Activated CD4-positive, alpha-beta memory T cell treated with anti-CD3 and anti-CD28 coated beads for 36 hours (primary cell): ENCODE measurements around the gene ARHGEF12. TPM values are rescaled to one million over a fixed set of nuclear protein-coding genes. Genes with fewer than 3 reads are reported as not detected.

ENCODE experiments used
- CTCF ChIA-PET: fragments of 350-600 bp; sonication (Branson Sonifier 250); formaldehyde crosslinking; loops from one replicate; lab custom pipeline; 2021; ENCODE audit warnings: antibody characterized with exemption, inconsistent platforms; lab: Charles Lee
- POLR2A ChIA-PET: fragments of 350-600 bp; sonication (Branson Sonifier 250); formaldehyde crosslinking; loops from one replicate; lab custom pipeline; 2021; ENCODE audit warnings: antibody characterized with exemption; lab: Charles Lee
- DNase-seq: peaks from one replicate; pipeline ENCODE4 v3.0.0-alpha.2; 2020
- H3K27ac Mint-ChIP-seq: one replicate; pipeline ENCODE4 v1.8.0; 2021; ENCODE audit warnings: mixed read lengths
- H3K27me3 Mint-ChIP-seq: one replicate; pipeline ENCODE4 v1.8.0; 2021; ENCODE audit warnings: mixed read lengths
- H3K36me3 Mint-ChIP-seq: one replicate; pipeline ENCODE4 v1.8.0; 2021; ENCODE audit warnings: mixed read lengths
- H3K4me1 Mint-ChIP-seq: one replicate; pipeline ENCODE4 v1.8.0; 2021; ENCODE audit warnings: low read depth, mixed read lengths
- H3K4me3 Mint-ChIP-seq: one replicate; pipeline ENCODE4 v1.8.0; 2021; ENCODE audit warnings: mild to moderate bottlenecking, mixed read lengths
- H3K9me3 Mint-ChIP-seq: one replicate; pipeline ENCODE4 v1.8.0; 2021; ENCODE audit warnings: mixed read lengths
- intact Hi-C: fragments of 100-400 bp; cut with micrococcal nuclease; formaldehyde crosslinking; loops from one replicate; pipeline ENCODE4 v1.15.1; 2023
- total RNA-seq, 2 experiments: library from RNA; stranded (reverse); gene quantifications; one replicate each; pipeline ENCODE4 v1.2.3, GENCODE V29; 2021

ARHGEF12 gene
- total RNA-seq, 2 experiments from 2014 or later = 16.4 to 16.9 TPM

- no peak overlapping the region for H3K4me3 Mint-ChIP-seq
- no peaks in the 10 kb centered on the region for H3K4me1 Mint-ChIP-seq
- no peak for DNase-seq
- ChIA-PET POLR2A (no interaction called here), CTCF (interaction anchor here (1.0 kb wide), 1 partner anchor 88 kb away, joined by 4 read pairs; no protein-coding TSS in a partner anchor)
- no peak overlapping the region for H3K27ac Mint-ChIP-seq
- H3K27me3 Mint-ChIP-seq = peaks cover 19% of the 10 kb centered on the region
- intact Hi-C loops = no loop called here
- peaks cover 5% of the 10 kb centered on the region for H3K9me3 Mint-ChIP-seq
- H3K36me3 Mint-ChIP-seq = no peaks in the 10 kb centered on the region
Observed at GRCh38 chr11:120391292-120391691, 55.1 kb downstream of the ARHGEF12 start.

- Mint-ChIP-seq H3K9me3 (peaks cover 5% of the 10 kb centered on the region), H3K4me3 (no peak overlapping the region), H3K27ac (no peak overlapping the region), H3K27me3 (peaks cover 19% of the 10 kb centered on the region), H3K36me3 (no peaks in the 10 kb centered on the region), H3K4me1 (no peaks in the 10 kb centered on the region)
- ChIA-PET POLR2A (no interaction called here), CTCF (interaction anchor here (1.0 kb wide), 1 partner anchor 89 kb away, joined by 4 read pairs; no protein-coding TSS in a partner anchor)
- no peak for DNase-seq
- intact Hi-C loops = no loop called here
Observed at GRCh38 chr11:120391854-120392253, 55.6 kb downstream of the ARHGEF12 start.

- intact Hi-C loops = no loop called here
- ChIA-PET POLR2A (no interaction called here), CTCF (no interaction called here)
- no peaks in the 10 kb centered on the region for H3K36me3 Mint-ChIP-seq
- no peak overlapping the region for H3K27ac Mint-ChIP-seq
- no peak for DNase-seq
- no peaks in the 10 kb centered on the region for H3K4me1 Mint-ChIP-seq
- H3K4me3 Mint-ChIP-seq = no peak overlapping the region
- peaks cover 5% of the 10 kb centered on the region for H3K9me3 Mint-ChIP-seq
- H3K27me3 Mint-ChIP-seq = peaks cover 19% of the 10 kb centered on the region
Observed at GRCh38 chr11:120392314-120392713, 56.1 kb downstream of the ARHGEF12 start.

- Mint-ChIP-seq H3K4me3 (no peak overlapping the region), H3K27me3 (peaks cover 19% of the 10 kb centered on the region), H3K4me1 (no peaks in the 10 kb centered on the region), H3K27ac (no peak overlapping the region), H3K36me3 (no peaks in the 10 kb centered on the region), H3K9me3 (peaks cover 5% of the 10 kb centered on the region)
- ChIA-PET CTCF (no interaction called here), POLR2A (no interaction called here)
- intact Hi-C loops = no loop called here
- no peak for DNase-seq
Observed at GRCh38 chr11:120392793-120393192, 56.6 kb downstream of the ARHGEF12 start.

- Mint-ChIP-seq H3K4me1 (no peaks in the 10 kb centered on the region), H3K4me3 (no peak overlapping the region), H3K9me3 (peaks cover 5% of the 10 kb centered on the region), H3K27me3 (peaks cover 19% of the 10 kb centered on the region), H3K27ac (no peak overlapping the region), H3K36me3 (no peaks in the 10 kb centered on the region)
- intact Hi-C loops = no loop called here
- DNase-seq = no peak
- ChIA-PET CTCF (no interaction called here), POLR2A (no interaction called here)
Observed at GRCh38 chr11:120394119-120394518, 57.9 kb downstream of the ARHGEF12 start.

GRCh38 chr11:120395778-120396177, 59.6 kb downstream of the ARHGEF12 start:
- Mint-ChIP-seq H3K27me3 (peaks cover 13% of the 10 kb centered on the region), H3K27ac (no peak overlapping the region), H3K4me1 (no peaks in the 10 kb centered on the region), H3K9me3 (no peaks in the 10 kb centered on the region), H3K36me3 (no peaks in the 10 kb centered on the region), H3K4me3 (no peak overlapping the region)
- intact Hi-C loops = no loop called here
- ChIA-PET CTCF (interaction anchor here (0.8 kb wide), 1 partner anchor 61 kb away, joined by 3 read pairs; no protein-coding TSS in a partner anchor), POLR2A (no interaction called here)
- DNase-seq = no peak

- Mint-ChIP-seq H3K4me1 (no peaks in the 10 kb centered on the region), H3K4me3 (no peak overlapping the region), H3K27me3 (peaks cover 14% of the 10 kb centered on the region), H3K36me3 (no peaks in the 10 kb centered on the region), H3K9me3 (no peaks in the 10 kb centered on the region), H3K27ac (no peak overlapping the region)
- POLR2A ChIA-PET = no interaction called here
- no peak for DNase-seq
- CTCF ChIA-PET = interaction anchor here (1.7 kb wide), 1 partner anchor 63 kb away, joined by 4 read pairs; no protein-coding TSS in a partner anchor
- intact Hi-C loops = no loop called here
Observed at GRCh38 chr11:120398132-120398531, 61.9 kb downstream of the ARHGEF12 start.

GRCh38 chr11:120399307-120399706, 63.1 kb downstream of the ARHGEF12 start:
- H3K27me3 Mint-ChIP-seq = peaks cover 15% of the 10 kb centered on the region
- no peak for DNase-seq
- intact Hi-C loops = no loop called here
- no peak overlapping the region for H3K27ac Mint-ChIP-seq
- CTCF ChIA-PET = interaction anchor here (1.7 kb wide), 1 partner anchor 64 kb away, joined by 4 read pairs; no protein-coding TSS in a partner anchor
- no peaks in the 10 kb centered on the region for H3K9me3 Mint-ChIP-seq
- H3K4me1 Mint-ChIP-seq = no peaks in the 10 kb centered on the region
- H3K36me3 Mint-ChIP-seq = no peaks in the 10 kb centered on the region
- POLR2A ChIA-PET = no interaction called here
- H3K4me3 Mint-ChIP-seq = no peak overlapping the region

GRCh38 chr11:120400564-120401364, 64.6 kb downstream of the ARHGEF12 start:
- ChIA-PET POLR2A (no interaction called here), CTCF (no interaction called here)
- Mint-ChIP-seq H3K27me3 (peaks cover 11% of the 10 kb centered on the region), H3K4me1 (no peaks in the 10 kb centered on the region), H3K36me3 (no peaks in the 10 kb centered on the region), H3K4me3 (no peak overlapping the region), H3K9me3 (no peaks in the 10 kb centered on the region), H3K27ac (no peak overlapping the region)
- DNase-seq = no peak
- intact Hi-C loops = no loop called here

GRCh38 chr11:120401506-120401905, 65.3 kb downstream of the ARHGEF12 start:
- no peak for DNase-seq
- H3K27me3 Mint-ChIP-seq = peaks cover 8% of the 10 kb centered on the region
- no peaks in the 10 kb centered on the region for H3K36me3 Mint-ChIP-seq
- no peak overlapping the region for H3K4me3 Mint-ChIP-seq
- H3K9me3 Mint-ChIP-seq = no peaks in the 10 kb centered on the region
- intact Hi-C loops = no loop called here
- ChIA-PET CTCF (no interaction called here), POLR2A (no interaction called here)
- no peaks in the 10 kb centered on the region for H3K4me1 Mint-ChIP-seq
- H3K27ac Mint-ChIP-seq = no peak overlapping the region

GRCh38 chr11:120403966-120404365, 67.8 kb downstream of the ARHGEF12 start:
- no peaks in the 10 kb centered on the region for H3K9me3 Mint-ChIP-seq
- intact Hi-C loops = no loop called here
- CTCF ChIA-PET = no interaction called here
- no peaks in the 10 kb centered on the region for H3K4me1 Mint-ChIP-seq
- no peak overlapping the region for H3K4me3 Mint-ChIP-seq
- H3K27ac Mint-ChIP-seq = no peak overlapping the region
- H3K36me3 Mint-ChIP-seq = no peaks in the 10 kb centered on the region
- peaks cover 6% of the 10 kb centered on the region for H3K27me3 Mint-ChIP-seq
- DNase-seq = no peak
- POLR2A ChIA-PET = interaction anchor here (1.1 kb wide), 1 partner anchor 36 kb away, joined by 3 read pairs; no protein-coding TSS in a partner anchor

GRCh38 chr11:120404495-120404894, 68.3 kb downstream of the ARHGEF12 start:
- ChIA-PET CTCF (no interaction called here), POLR2A (no interaction called here)
- Mint-ChIP-seq H3K27ac (no peak overlapping the region), H3K4me3 (no peak overlapping the region), H3K4me1 (no peaks in the 10 kb centered on the region), H3K36me3 (no peaks in the 10 kb centered on the region), H3K9me3 (no peaks in the 10 kb centered on the region), H3K27me3 (peaks cover 3% of the 10 kb centered on the region)
- intact Hi-C loops = no loop called here
- DNase-seq = no peak
